ENCODE results near the gene HABP4.

- TF ChIP-seq BHLHE40 (IDR thresholded peaks at IDR 0.05; ENCODE audit: borderline replicate concordance): no peak
- TF ChIP-seq CTBP1 (IDR thresholded peaks at IDR 0.05; ENCODE audit: borderline replicate concordance): no peak
- no peak for TF ChIP-seq SUZ12 (IDR thresholded peaks at IDR 0.05)
- TF ChIP-seq SP1 (IDR thresholded peaks at IDR 0.05): no peak
- TF ChIP-seq HDGF (IDR thresholded peaks at IDR 0.05; ENCODE audit: borderline replicate concordance): no peak
- TF ChIP-seq LEF1 (IDR thresholded peaks at IDR 0.05; ENCODE audit: borderline replicate concordance): no peak
- TF ChIP-seq FOXM1 (IDR thresholded peaks at IDR 0.05; ENCODE audit: borderline replicate concordance): no peak
- no peak for TF ChIP-seq FOXK2 (IDR thresholded peaks at IDR 0.05)
- no peak for TF ChIP-seq ZNF384 (IDR thresholded peaks at IDR 0.05)
Measured at GRCh38 chr9:96482476-96482875, 32.5 kb downstream of the HABP4 start.

Measured in HEK293T (cell line).